NOMO-1 (cell line): ENCODE measurements around the gene HNRNPA0.
"Not testable (repeated sequence)": the region's sequence is repeated elsewhere in the genome, so short reads cannot be mapped to it uniquely, and the experiment has no call there.

Source experiments
- DNase-seq, 2 experiments: peaks; one replicate each; lab custom pipeline; 2025; ENCODE audit not compliant: unreplicated experiment in 2 of 2; lab: John Stamatoyannopoulos, UW

HNRNPA0 gene

GRCh38 chr5:137754188-137754960 lies at the start of gene HNRNPA0:
Gene HNRNPA0 (minus strand): TSS chr5:137754363. CDS start chr5:137754066, 297 bp downstream.
- DNase-seq, result peak; percentile 94 to 97

GRCh38 chr5:137802282-137803210 lies 48.4 kb upstream of the HNRNPA0 start:
- no peak for DNase-seq

GRCh38 chr5:137800700-137801411 lies 46.7 kb upstream of the HNRNPA0 start:
- DNase-seq, result no peak

GRCh38 chr5:137796279-137796678 lies 42.1 kb upstream of the HNRNPA0 start:
- DNase-seq, result no peak

GRCh38 chr5:137794863-137795262 lies 40.7 kb upstream of the HNRNPA0 start:
- DNase-seq, result no peak

- no peak for DNase-seq
Observed at GRCh38 chr5:137792303-137792702, 38.1 kb upstream of the HNRNPA0 start.

- DNase-seq, result no peak
Observed at GRCh38 chr5:137791799-137792198, 37.6 kb upstream of the HNRNPA0 start.

- no peak for DNase-seq
Observed at GRCh38 chr5:137791387-137791786, 37.2 kb upstream of the HNRNPA0 start.

GRCh38 chr5:137788560-137788959 lies 34.4 kb upstream of the HNRNPA0 start:
- not testable (repeated sequence) for DNase-seq

- DNase-seq, result no peak
Observed at GRCh38 chr5:137782984-137783536, 28.9 kb upstream of the HNRNPA0 start.

- no peak for DNase-seq
Observed at GRCh38 chr5:137782055-137782454, 27.9 kb upstream of the HNRNPA0 start.

- peak in 1 of 2 experiments; percentile 37 for DNase-seq
Observed at GRCh38 chr5:137778772-137779564, 24.8 kb upstream of the HNRNPA0 start.

- not testable (repeated sequence) for DNase-seq
Observed at GRCh38 chr5:137767937-137768336, 13.8 kb upstream of the HNRNPA0 start.

GRCh38 chr5:137761566-137761965 lies 7.4 kb upstream of the HNRNPA0 start:
- no peak for DNase-seq

GRCh38 chr5:137760719-137761516 lies 6.8 kb upstream of the HNRNPA0 start:
- DNase-seq, result no peak

GRCh38 chr5:137760294-137760693 lies 6.1 kb upstream of the HNRNPA0 start:
- DNase-seq, result no peak

GRCh38 chr5:137758715-137759306 lies 4.6 kb upstream of the HNRNPA0 start:
- DNase-seq, result no peak

GRCh38 chr5:137758121-137758520 lies 4.0 kb upstream of the HNRNPA0 start:
- no peak for DNase-seq

- DNase-seq, result no peak
Observed at GRCh38 chr5:137757634-137758033, 3.5 kb upstream of the HNRNPA0 start.
